GM19239 (cell line): ENCODE data around the gene MMP21.
A peak's percentile ranks its signal among the peaks of the same experiment; 100 is the strongest.

ENCODE experiments used
- DNase-seq: peaks from one replicate; pipeline ENCODE4 v3.0.0; 2011; ENCODE audit warnings: low spot score; ENCODE audit not compliant: insufficient read length
- FAIRE-seq: peaks from 2 replicates; lab custom pipeline; 2011; peaks lifted over from hg19 to GRCh38; lab: Jason Lieb, UNC

The MMP21 gene

DNA sequence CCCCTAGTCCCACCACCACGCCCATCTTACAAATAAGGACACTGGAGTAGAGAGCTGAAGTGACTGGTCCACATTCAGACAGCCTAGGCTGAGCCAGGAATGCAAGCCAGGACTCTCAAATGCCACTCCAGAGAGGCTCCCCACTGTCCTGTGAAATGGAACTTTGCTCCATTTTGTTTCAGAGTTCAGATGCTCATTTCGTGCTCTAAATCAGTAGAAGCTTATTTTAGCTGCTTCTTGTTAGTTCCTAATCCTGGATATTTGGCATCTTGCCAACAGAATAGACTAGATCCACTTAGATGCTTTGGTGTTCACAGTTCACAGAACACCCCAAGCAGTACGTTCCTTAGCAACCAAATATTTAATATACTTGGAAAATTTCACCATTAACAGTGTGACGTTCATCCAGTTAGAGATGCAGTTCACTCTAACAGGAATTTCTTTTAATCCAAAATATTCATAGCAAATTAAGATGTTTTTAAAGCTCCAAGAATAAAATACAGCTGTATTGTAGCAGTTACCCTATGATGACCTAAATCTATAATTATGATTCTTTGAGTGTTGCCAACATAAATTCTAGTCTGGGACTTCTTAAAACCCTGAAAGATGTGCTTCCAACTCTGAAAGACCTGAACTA is 7.3 kb downstream of the MMP21 start:
- DNase-seq (no peak), FAIRE-seq (no peak)

DNA sequence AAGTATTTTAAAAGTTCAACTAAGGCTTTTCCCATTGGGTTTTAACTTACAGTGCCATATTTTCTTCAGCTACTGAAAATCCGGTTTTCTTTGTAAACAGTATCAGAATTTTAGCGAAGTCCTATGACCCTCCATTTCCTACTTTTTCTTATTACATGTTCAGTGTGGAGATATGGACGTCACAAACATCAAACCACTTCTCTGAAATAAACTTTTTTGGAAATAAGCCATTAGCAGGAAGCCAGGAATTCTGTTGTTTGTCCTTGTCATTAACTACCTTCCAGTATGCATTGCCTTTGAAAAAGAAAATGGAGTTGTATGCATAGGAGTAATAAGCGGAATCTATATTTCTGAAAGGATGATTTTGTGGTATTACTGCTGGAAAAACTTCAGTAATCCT is 9.1 kb downstream of the MMP21 start:
- FAIRE-seq (no peak), DNase-seq (no peak)

DNA sequence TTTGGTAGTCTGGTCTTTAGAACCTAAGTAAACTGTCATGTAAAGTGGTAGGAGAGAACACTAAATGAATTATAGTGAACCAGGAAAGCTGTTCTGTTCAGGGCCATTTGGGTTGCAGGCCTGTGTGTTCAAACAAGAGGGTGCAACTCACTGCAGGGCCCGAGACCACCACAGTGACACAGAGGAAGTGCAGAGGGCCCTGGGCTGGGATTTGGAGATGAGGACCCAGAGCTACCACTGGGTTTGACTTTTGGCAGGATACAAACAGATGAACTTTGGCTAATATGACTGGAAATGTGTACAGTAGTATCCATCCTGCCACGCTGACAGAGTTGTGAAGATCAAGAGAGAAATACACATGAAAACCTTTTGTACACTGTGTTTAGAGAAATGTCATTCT is 9.8 kb downstream of the MMP21 start:
- no peak for FAIRE-seq
- DNase-seq: no peak

DNA sequence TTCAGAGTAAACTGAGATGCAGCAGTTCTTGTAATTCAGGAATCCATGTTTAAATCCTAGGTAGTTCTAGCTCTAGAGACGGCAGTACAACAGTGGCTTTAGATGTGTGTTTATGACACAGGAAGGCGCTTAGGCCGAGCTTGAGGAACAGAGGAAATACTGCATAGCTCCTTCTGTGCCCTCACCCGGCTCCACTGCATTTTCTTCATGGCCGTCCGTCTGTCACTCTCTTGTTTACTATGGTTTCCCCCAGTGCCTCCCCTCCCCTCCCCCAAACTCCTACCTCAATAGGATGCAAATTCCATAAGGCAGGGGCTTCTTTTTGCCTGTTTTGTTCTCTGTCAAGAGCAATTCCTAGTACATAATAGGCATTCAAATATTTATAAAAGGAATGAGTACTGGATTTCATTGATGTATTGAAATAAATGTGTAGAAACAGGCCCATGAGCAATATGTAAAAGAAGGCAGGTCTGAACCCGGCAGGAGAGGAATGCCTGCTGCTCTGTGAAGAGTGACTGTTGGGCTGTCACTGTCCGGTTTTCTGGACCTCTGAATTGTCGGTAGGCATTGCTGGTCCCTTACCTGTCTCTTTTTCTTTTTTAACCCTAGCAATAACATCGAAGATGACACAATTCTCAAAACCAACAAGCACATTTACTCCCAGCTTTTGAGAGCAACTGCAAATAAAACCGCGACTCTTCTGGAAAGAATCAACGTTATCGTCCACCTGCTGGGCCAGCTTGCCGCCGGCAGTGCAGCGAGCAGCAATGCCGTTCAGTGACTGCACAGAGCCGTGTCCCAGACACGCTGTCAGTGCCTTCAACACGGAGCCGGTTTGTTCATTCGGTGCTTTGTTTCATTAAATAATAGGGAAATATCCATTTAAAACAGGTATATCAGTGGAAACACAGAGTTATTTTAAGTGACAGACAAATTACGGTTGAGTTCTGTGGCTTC is 12.7 kb downstream of the MMP21 start:
- FAIRE-seq (no peak), DNase-seq (no peak)

DNA sequence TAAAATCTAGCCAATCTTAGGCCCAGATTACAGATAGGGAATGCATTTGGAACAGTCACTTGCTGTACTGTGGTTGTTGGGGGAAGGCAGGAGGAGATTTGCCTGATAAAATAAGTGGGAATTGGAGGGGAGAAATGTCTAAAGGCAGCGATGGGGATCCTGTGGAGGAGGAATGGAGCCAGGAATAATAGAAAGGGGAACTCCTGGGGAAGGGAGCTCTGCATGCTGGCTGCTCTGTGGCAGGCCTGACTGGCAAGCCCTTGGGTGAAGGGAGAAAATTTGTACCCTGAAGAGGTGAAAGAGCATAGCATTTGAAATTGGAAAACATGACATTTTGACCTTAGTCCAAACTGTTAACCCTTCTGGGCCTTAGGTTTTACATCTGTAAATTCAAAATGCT is 13.7 kb downstream of the MMP21 start:
- FAIRE-seq (no peak), DNase-seq (no peak)

DNA sequence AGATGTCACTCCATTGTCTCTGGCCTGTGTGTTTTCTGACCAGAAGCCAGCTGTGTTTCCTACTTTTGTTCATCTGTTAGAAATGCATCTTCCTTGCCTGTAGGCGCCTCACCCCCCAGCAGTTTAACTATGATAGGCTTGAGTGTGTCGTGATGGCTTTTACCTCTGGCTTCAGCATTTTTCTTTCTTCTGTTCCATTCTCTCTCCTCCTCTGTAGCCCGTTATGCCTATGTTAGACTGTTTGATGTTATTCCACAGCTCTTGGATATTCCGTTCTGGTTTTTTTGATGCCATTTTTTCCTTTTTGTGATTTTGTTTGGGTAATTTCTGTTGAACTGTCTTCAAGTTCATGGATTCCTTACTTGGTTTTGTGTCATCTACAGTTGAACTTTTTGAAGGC is 17.9 kb downstream of the MMP21 start:
- no peak for FAIRE-seq
- no peak for DNase-seq

DNA sequence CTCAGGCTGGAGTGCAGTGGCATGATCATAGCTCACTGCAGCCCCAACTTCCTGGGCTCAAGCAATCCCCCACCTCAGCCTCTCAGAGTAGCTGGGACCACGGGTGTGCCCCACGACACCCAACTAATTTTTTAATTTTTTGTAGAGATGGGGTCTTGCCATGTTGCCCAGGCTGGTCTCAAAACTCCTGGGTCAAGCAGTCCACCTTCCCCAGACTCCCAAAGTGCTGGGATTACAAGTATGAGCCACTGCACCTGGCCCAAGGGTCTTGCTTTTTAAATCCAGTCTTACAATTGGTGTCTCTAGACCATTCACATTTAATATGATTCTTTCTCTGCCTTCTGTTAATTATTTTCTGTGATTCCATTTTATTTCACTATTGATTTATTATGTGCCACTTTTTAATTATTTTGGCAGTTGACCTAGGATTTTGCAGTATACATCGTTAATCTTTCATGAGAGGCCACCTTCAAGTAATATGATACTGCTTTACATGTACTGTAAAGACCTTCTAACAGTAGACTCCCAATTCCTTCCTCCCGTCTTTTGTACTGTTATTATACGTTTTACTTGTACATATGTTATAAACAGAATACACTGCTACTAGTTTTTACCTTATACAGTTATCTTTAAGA is 18.7 kb downstream of the MMP21 start:
- DNase-seq (no peak), FAIRE-seq (no peak)

DNA sequence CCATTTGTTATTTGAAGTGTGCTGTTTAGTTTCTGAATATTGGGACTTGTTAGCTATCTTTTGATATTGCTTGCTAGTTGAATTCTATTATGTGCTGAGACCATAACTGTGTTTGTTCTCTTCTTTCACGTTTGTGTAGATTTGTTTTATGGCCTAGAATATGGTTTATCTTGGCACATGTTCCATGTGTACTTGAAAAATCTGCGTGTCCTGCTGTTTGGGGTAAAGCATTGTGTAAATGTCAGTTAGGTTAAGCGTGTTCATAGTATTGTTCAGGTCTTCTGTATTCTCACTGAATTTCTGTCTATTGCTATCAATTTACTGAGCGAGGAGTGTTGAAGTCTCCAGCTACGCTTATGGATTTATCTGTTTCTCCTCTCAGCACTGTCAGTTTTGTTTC is 19.4 kb downstream of the MMP21 start:
- DNase-seq: no peak
- no peak for FAIRE-seq

DNA sequence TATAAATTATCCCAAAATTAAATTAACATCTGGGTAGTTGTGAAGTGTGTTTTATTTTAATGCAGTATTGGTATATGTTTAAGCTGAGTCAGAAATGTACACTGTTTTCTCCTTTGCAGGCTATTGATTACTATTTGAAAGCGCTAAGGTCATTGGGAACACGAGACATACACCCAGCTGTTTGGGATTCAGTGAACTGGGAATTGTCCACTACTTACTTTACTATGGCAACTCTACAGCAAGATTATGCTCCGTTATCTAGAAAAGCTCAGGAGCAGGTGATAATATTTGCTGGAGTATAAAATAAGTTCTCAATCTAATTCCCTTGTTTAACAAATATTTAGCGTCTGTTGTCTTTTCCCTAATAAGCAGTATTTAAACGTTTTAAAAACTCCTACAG is 28.2 kb downstream of the MMP21 start:
- FAIRE-seq: no peak
- no peak for DNase-seq

DNA sequence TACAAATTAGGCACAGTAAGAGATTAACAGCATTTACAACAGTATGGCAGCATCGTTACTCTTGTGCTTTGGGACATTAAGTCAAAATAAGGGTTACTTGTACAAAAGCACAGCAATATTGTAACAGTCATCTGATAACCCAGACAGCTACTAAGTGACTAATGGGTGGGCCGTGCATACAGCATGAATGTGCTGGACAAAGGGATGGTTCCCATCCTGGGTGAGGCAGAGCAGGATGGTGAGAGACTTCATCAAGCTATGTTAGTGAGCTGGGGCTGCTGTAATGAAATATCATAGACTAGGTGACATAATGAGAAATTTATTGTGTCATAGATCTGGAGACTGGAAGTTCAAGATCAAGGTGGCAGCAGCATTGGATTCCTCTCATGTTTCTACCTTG is 30.7 kb downstream of the MMP21 start:
- no peak for DNase-seq
- FAIRE-seq: no peak

DNA sequence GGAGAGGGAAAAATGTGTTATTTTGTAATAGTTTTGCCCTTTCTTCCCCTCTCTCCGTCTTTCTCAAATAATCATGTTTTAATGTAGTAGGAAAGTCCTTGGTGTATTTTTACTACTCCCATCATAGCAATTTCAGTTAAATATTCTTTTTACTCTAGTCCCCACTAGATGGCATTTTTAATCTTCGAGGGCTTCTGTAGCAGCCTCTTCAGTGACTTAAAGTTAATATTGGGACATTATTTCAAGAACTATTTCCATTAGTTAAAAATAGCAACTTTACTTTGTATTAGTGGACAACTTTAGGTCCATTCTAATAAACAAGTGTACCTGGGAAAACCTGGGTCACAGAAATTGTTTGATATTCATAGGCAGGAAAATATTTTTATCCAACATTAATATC is 33.2 kb downstream of the MMP21 start:
- no peak for DNase-seq
- FAIRE-seq: no peak

DNA sequence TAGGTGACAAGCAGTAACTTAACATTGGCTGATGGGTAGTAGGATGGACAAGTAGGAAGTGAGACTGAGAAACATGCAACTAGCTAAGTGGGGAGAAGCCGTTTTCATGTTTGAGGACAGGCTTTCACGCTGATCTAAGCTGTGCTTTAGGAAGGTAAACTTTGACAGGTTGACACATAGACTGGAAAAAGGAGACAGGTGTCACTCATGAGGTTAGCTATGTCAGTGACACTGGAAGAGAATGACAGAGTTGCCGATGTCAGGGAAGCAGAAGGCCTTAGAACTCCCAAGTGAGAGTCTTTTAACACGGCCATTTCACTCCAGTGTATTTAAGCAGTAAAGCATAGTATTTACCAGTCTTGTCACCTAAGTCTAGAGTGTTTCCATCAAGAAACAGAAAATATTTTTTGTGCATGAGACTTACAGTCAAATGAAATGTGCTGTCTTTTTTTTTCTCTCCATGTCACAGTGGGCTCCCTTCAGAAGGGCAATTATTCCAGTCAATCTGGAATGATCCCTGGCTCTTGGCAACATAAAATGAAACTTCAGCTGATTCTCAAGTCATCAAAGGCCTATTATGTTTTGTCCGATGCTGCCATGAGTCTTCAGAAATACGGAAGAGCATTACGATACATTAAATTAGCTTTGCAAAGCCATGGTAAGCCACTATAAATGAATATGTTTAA is 35.5 kb downstream of the MMP21 start:
- no peak for FAIRE-seq
- no peak for DNase-seq

DNA sequence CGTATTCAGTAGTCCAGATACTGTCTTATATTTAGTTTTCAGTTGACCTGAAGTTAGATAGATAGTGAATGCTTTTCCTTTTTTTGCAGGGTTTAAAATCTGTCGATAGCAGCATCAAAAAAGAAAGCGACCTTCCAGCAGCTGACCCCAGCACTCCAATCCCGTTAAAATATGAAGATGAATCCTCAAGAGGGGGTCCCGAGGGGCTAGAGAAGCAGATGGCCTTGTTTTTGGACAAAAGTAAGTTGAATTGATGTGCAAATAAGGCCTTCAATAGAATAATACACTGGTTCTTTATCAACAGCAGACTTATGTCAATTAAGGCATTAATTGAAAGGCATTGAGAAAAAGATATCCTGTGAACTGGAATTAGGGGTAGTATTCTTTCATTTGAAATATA is 37.4 kb downstream of the MMP21 start:
- DNase-seq (no peak), FAIRE-seq (no peak)

DNA sequence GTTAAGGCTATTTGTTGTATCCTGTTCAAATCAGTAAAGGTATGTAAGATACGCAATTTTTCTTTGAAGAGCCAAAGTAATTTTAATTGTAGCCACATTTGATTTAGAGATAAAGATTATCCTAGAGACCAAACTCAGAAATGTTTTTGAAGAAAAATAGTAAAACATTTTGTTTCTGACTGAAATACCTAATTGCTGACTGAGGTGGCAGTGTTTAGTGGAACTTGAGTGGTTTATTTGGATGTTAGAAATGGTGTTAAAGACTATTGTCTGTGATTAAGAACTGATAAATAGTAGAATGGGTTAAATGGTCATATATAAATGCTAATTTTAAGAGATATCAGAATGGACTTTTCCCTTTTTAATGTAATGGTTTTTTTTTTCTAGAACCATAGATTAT is 40.8 kb downstream of the MMP21 start:
- FAIRE-seq (peak; percentile 73), DNase-seq (no peak)

DNA sequence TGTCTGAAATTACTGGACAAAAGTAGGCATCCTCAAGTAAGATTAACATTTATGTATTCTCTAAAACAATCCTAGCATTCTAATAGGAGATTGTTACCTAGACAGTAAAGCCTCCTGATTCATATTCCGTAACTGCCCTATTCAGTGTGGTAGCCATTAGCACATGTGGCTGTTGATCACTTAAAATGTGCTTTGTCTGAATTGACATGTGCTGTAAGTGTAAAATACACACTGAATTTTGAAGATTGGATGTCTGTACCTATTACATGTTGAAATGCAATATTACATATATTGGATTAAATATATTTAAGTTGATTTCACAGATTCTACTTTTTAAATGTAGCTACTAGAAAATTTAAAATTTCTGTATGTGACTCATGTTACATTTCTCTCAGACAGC is 41.5 kb downstream of the MMP21 start:
- no peak for DNase-seq
- no peak for FAIRE-seq

DNA sequence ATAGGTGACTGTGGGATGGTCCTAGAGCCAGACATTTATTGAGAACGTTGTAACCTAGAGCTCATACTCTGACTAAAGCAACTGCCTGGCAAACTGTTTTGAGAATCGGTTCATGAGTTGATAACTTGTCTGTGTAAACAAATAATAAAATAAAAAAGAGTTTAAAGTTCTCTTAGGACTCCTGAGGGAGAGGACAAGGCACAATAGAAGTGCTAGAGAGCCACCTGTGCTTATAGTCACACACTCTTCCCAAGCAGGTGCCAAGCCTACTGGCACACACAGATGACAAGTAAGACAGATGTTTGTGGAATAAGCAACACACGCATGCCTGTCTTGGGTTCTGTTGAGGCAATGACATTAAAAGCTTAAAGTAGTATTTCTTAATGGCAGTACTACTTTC is 48.2 kb downstream of the MMP21 start:
- FAIRE-seq (no peak), DNase-seq (no peak)

DNA sequence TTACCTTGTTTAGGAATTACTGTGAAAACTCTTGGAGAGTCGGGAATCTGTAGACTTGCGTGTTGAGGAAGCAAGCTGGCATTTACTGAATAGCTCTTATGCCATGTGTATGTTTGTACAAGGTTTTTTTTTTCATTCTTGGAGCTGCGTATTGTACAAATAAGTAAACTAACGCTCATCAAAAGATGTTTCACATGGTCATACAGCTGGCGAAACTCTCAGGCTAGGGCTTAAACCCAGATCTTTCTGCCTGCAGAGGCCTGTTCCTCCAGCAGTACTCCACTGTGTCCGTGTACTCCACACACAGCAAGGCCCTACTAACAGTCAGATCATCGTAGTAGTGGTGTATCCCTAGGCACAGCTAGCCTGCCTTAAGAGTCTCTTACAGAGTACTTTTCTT is 48.7 kb downstream of the MMP21 start:
- DNase-seq (no peak), FAIRE-seq (no peak)

DNA sequence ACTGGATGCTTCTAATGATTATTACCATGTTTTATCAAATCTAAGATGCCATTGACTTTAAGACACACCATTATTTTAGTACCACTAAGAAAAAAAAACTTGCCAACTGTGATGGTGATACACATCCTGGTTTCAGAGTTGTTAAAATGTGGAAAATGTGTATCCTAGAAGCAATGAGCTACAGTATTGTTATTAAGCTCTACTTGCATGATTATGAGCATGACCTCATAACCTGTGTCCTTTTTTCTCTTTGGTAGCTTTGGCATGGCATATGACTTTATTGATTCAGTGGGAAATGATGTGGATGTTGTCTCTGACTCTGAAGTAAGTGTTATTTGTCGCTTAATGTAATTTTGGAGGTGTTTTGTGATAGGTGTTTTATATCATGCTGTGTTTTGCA is 52.8 kb downstream of the MMP21 start:
- no peak for DNase-seq
- FAIRE-seq: no peak

DNA sequence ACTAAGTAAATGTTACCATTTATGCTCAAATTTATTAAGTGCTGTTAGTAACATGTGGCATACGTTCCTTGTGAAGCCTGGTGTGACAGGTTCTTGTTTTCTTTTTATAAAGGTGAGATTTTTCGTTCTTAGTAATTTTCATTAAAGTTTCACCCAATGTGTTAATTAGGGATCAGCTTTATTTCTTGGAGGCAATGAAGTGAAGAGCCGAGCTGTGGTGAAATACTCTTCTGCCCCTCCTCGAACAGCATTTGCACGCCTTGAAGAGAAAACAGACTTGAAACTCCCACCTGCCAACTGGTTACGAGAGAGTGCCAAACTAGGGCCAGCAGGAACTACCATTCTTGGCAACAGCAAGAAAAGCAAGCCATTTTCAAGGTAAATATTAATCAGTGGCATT is 54.6 kb downstream of the MMP21 start:
- DNase-seq (peak; percentile 23), FAIRE-seq (peak; percentile 97)

DNA sequence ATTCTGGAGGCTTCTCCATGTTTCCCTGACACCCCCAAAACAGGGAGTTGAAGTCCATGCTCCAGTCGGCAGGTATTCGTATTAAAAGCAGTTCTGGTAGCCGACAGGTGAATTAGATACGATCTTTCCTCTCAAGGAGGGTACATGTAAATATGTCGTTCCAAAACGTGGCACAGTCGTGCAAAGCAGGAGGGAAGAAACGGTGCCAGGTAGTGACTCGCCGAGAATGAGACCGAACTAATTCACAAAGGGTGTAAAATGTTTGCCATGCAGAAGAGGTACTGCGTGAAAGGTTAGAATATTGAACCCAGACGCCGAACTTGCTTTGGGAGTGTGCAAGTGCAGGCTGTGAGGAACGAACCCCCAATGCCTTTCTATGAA is 55.6 kb downstream of the MMP21 start:
- no peak for DNase-seq
- no peak for FAIRE-seq
